Endothelial cell (in vitro differentiated cells): ENCODE data around the gene B4GALT1. TPM values are rescaled to one million over a fixed set of nuclear protein-coding genes. Genes with fewer than 3 reads are reported as not detected.

Experiments
- DNase-seq: peaks from one replicate; pipeline ENCODE4 v3.0.0; 2021; ENCODE audit warnings: low spot score
- H3K27ac Mint-ChIP-seq: one replicate; pipeline ENCODE4 v1.8.0; 2021; ENCODE audit warnings: mixed read lengths, inconsistent platforms; ENCODE audit not compliant: unreplicated experiment
- H3K27me3 Mint-ChIP-seq: one replicate; pipeline ENCODE4 v1.8.0; 2021; ENCODE audit warnings: mild to moderate bottlenecking, moderate library complexity, mixed read lengths, inconsistent platforms; ENCODE audit not compliant: unreplicated experiment
- H3K36me3 Mint-ChIP-seq: one replicate; pipeline ENCODE4 v1.8.0; 2021; ENCODE audit warnings: mild to moderate bottlenecking, low read depth, mixed read lengths, inconsistent platforms; ENCODE audit not compliant: unreplicated experiment
- H3K4me1 Mint-ChIP-seq: one replicate; pipeline ENCODE4 v1.8.0; 2021; ENCODE audit warnings: mild to moderate bottlenecking, mixed read lengths, inconsistent platforms; ENCODE audit not compliant: unreplicated experiment
- H3K4me3 Mint-ChIP-seq: one replicate; pipeline ENCODE4 v1.8.0; 2021; ENCODE audit warnings: mild to moderate bottlenecking, mixed read lengths, inconsistent platforms; ENCODE audit not compliant: unreplicated experiment
- H3K9me3 Mint-ChIP-seq: one replicate; pipeline ENCODE4 v1.8.0; 2021; ENCODE audit warnings: mixed read lengths, inconsistent platforms; ENCODE audit not compliant: unreplicated experiment
- CTCF ChIP-seq: fragments of 200-600 bp; sonication (generic); IDR thresholded peaks from one replicate; pipeline ENCODE4 v1.5.0; 2021; ENCODE audit warnings: antibody characterized with exemption; ENCODE audit not compliant: unreplicated experiment
- total RNA-seq: library from RNA; stranded (reverse); fragmentation: NEBNext Ultra II Directional; extraction: Animal tissue kit (Norgen Biotek cat#: 25700); gene quantifications from one replicate; pipeline ENCODE4 v1.2.1, GENCODE V29; 2021; ENCODE audit not compliant: unreplicated experiment

Gene B4GALT1
- total RNA-seq, 1 donor from 2014 or later, result 86.7 TPM

- no peak for TF ChIP-seq CTCF
- no peak for DNase-seq
These were observed 49.8 kb downstream of the B4GALT1 start for GRCh38 chr9:33117306-33117705.

GRCh38 chr9:33116860-33117259 is 50.3 kb downstream of the B4GALT1 start:
- DNase-seq, result no peak
- no peaks in the 10 kb centered on the region for H3K9me3 Mint-ChIP-seq
- peaks cover 1% of the 10 kb centered on the region for H3K27me3 Mint-ChIP-seq
- no peak for TF ChIP-seq CTCF
- peaks cover 28% of the 10 kb centered on the region for H3K36me3 Mint-ChIP-seq
- peaks cover 9% of the 10 kb centered on the region for H3K4me1 Mint-ChIP-seq
- H3K27ac Mint-ChIP-seq, result peak overlapping the region; percentile 62
- no peak overlapping the region for H3K4me3 Mint-ChIP-seq

More at GRCh38 chr9:33117306-33117705, 49.8 kb downstream of the B4GALT1 start:
- H3K36me3 Mint-ChIP-seq, result peaks cover 27% of the 10 kb centered on the region
- no peaks in the 10 kb centered on the region for H3K9me3 Mint-ChIP-seq
- H3K27ac Mint-ChIP-seq, result no peak overlapping the region
- H3K4me1 Mint-ChIP-seq, result peaks cover 8% of the 10 kb centered on the region
- peaks cover 1% of the 10 kb centered on the region for H3K27me3 Mint-ChIP-seq
- no peak overlapping the region for H3K4me3 Mint-ChIP-seq

GRCh38 chr9:33114746-33115145 is 52.4 kb downstream of the B4GALT1 start:
- no peak overlapping the region for H3K27ac Mint-ChIP-seq
- peaks cover 3% of the 10 kb centered on the region for H3K27me3 Mint-ChIP-seq
- H3K4me3 Mint-ChIP-seq, result no peak overlapping the region
- no peaks in the 10 kb centered on the region for H3K9me3 Mint-ChIP-seq
- peaks cover 15% of the 10 kb centered on the region for H3K4me1 Mint-ChIP-seq
- no peak for DNase-seq
- H3K36me3 Mint-ChIP-seq, result peaks cover 29% of the 10 kb centered on the region
- TF ChIP-seq CTCF, result no peak

DNA sequence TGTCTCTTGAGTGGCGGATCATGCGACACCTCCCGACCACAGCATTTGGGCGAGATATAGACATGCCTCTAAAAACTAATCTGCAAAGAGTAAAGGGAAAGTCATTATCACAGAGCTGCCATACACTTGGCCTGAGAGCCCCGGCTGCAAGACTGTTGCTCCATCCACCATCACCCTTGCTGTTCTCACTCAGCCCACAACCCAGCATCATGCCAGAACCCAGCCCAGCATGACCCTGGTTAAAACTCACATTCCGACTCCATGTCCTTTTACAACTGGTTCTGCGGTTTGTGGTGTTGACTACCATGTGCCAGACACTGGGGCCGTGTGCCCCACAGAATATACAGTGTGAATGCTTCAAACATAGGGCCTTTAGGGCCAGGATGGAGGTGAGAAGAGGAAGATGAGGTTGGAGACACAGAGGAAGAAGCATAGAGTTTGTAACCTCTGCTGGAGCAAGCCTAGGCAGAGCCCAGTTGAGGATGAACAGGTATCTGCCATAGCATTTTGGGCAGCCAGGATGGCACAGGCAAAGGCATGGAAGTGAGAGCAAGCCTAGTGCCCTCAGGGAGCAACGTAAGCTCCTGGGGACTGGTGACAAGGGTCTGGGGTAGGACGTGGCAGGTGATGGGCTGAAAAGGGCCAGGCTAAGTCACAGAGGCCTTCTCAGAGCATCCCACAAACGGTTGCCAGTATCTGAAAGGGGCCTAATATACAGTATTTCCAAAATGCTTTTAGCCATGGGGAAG is 53.2 kb downstream of the B4GALT1 start:
- Mint-ChIP-seq H3K4me3 (peak overlapping the region; percentile 47), H3K36me3 (peaks cover 25% of the 10 kb centered on the region), H3K9me3 (no peaks in the 10 kb centered on the region), H3K27ac (peak overlapping the region; percentile 9), H3K4me1 (peaks cover 15% of the 10 kb centered on the region), H3K27me3 (peaks cover 3% of the 10 kb centered on the region)
- DNase-seq, result no peak
- no peak for TF ChIP-seq CTCF

DNA sequence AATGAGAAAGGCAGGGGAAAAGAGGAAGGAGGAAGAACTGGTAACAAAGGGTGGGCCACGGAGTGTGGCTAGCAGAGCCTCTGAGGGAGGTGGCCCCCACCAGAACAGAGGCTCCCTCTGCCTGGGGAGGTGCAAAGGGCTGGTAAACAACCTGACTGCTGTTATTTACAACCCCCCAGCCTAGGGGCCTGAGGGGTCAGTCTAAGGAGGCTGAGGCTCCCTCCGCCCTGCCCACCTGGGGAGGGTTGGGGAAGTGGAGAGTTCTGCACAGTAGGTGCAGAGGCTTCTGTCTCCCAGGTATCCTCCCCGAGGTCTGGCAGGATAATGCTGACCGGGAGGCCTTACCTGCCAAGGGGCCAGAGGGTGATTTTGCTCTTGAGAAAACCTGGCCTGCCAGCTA is 55.0 kb downstream of the B4GALT1 start:
- no peak for TF ChIP-seq CTCF
- peaks cover 4% of the 10 kb centered on the region for H3K27me3 Mint-ChIP-seq
- no peak for DNase-seq

More for the DNA sequence above, 55.0 kb downstream of the B4GALT1 start:
- peaks cover 20% of the 10 kb centered on the region for H3K4me1 Mint-ChIP-seq
- H3K9me3 Mint-ChIP-seq, result no peaks in the 10 kb centered on the region
- H3K27ac Mint-ChIP-seq, result peak overlapping the region; percentile 32
- peaks cover 25% of the 10 kb centered on the region for H3K36me3 Mint-ChIP-seq
- H3K4me3 Mint-ChIP-seq, result no peak overlapping the region
